ENCODE results near the gene QSOX1.

GRCh38 chr1:180143359-180143758 is 11.3 kb upstream of the QSOX1 start:
- TF ChIP-seq CTCF (conservative IDR thresholded peaks at IDR 0.05 in 1 of 2, IDR thresholded peaks at IDR 0.05 in 1 of 2; ENCODE audit: extremely low read depth in 1 of 2, insufficient read depth in 1 of 2, low read depth in 1 of 2, low read length in 2 of 2), result no peak
- TF ChIP-seq EZH2 (IDR thresholded peaks at IDR 0.05; ENCODE audit: borderline replicate concordance, low read length), result no peak
